MM.1S (cell line): ENCODE data around the gene GALNT10.
"Not testable (repeated sequence)": the region's sequence is repeated elsewhere in the genome, so short reads cannot be mapped to it uniquely, and the experiment has no call there.

ENCODE experiments used
- DNase-seq: peaks from one replicate; pipeline ENCODE4 v3.0.0-alpha.2; 2015
- H2AFZ ChIP-seq: fragments of 300-600 bp; sonication (generic); 2 replicates; pipeline ENCODE4 v1.6.0; 2016; ENCODE audit warnings: antibody characterized with exemption, low read length
- H3F3A ChIP-seq: fragments of 300-600 bp; sonication (generic); 2 replicates; pipeline ENCODE4 v1.6.1; 2016; ENCODE audit warnings: mild to moderate bottlenecking, antibody characterized with exemption, low read length, moderate library complexity, mixed read lengths; ENCODE audit not compliant: insufficient read depth
- H3K27ac ChIP-seq: fragments of 300-600 bp; sonication (generic); 2 replicates; pipeline ENCODE4 v1.5.1; 2016; ENCODE audit warnings: mild to moderate bottlenecking, low read length
- H3K27me3 ChIP-seq: fragments of 300-600 bp; sonication (generic); replicated peaks from 2 replicates; pipeline ENCODE4 v1.6.0; 2016; ENCODE audit warnings: low read length; ENCODE audit not compliant: insufficient read depth
- H3K36me3 ChIP-seq: fragments of 300-600 bp; sonication (generic); replicated peaks from 2 replicates; pipeline ENCODE4 v1.6.1; 2016; ENCODE audit warnings: mild to moderate bottlenecking, low read length, mixed read lengths; ENCODE audit not compliant: insufficient read depth
- H3K4me1 ChIP-seq: fragments of 300-600 bp; sonication (generic); 2 replicates; pipeline ENCODE4 v1.6.1; 2016; ENCODE audit warnings: low read length, mixed read lengths
- H3K4me2 ChIP-seq: fragments of 300-600 bp; sonication (generic); 2 replicates; pipeline ENCODE4 v1.6.0; 2016; ENCODE audit warnings: low read depth, low read length
- H3K4me3 ChIP-seq: fragments of 300-600 bp; sonication (generic); 2 replicates; pipeline ENCODE4 v1.5.1; 2016; ENCODE audit warnings: low read length, mixed read lengths
- H3K79me2 ChIP-seq: fragments of 300-600 bp; sonication (generic); 2 replicates; pipeline ENCODE4 v1.6.1; 2016; ENCODE audit warnings: mixed run types, low read length, mixed read lengths
- H3K9ac ChIP-seq: fragments of 300-600 bp; sonication (generic); 2 replicates; pipeline ENCODE4 v1.6.1; 2016; ENCODE audit warnings: low read length, mixed read lengths
- H3K9me2 ChIP-seq: fragments of 300-600 bp; sonication (generic); replicated peaks from 2 replicates; pipeline ENCODE4 v1.6.1; 2016; ENCODE audit warnings: mild to moderate bottlenecking, low read length, mixed read lengths; ENCODE audit not compliant: insufficient read depth
- H3K9me3 ChIP-seq: fragments of 300-600 bp; sonication (generic); replicated peaks from 2 replicates; pipeline ENCODE4 v1.6.1; 2016; ENCODE audit warnings: mild to moderate bottlenecking, low read length, mixed read lengths; ENCODE audit not compliant: insufficient read depth
- H4K20me1 ChIP-seq: fragments of 300-600 bp; sonication (generic); 2 replicates; pipeline ENCODE4 v1.6.1; 2016; ENCODE audit warnings: mild to moderate bottlenecking, low read length, moderate library complexity, mixed read lengths; ENCODE audit not compliant: insufficient read depth
- EZH2 ChIP-seq: fragments of 300-600 bp; sonication (generic); optimal IDR thresholded peaks from 2 replicates; pipeline ENCODE3; 2017; ENCODE audit warnings: low read depth, mild to moderate bottlenecking, antibody characterized with exemption, low read length, mixed read lengths
- EZH2phosphoT487 ChIP-seq: fragments of 300-600 bp; sonication (generic); IDR thresholded peaks from 2 replicates; pipeline ENCODE4 v1.6.1; 2018; ENCODE audit warnings: antibody characterized with exemption, low read length
- TF ChIP-seq, protein P1 (sequence below): fragments of 300-600 bp; sonication (generic); IDR thresholded peaks from 2 replicates; pipeline ENCODE4 v1.5.1; 2016; ENCODE audit warnings: antibody characterized with exemption, low read length, mixed read lengths

Gene GALNT10

GRCh38 chr5:154358516-154359220 lies 168.1 kb downstream of the GALNT10 start:
- Histone ChIP-seq H3K79me2 (no peaks in the 10 kb centered on the region), H3F3A (no peaks in the 10 kb centered on the region), H3K4me2 (no peak overlapping the region), H3K27me3 (no peaks in the 10 kb centered on the region), H3K4me1 (no peaks in the 10 kb centered on the region), H3K9me2 (no peaks in the 10 kb centered on the region), H2AFZ (no peak overlapping the region), H3K9me3 (no peaks in the 10 kb centered on the region), H3K36me3 (no peaks in the 10 kb centered on the region), H3K27ac (no peak overlapping the region), H4K20me1 (no peaks in the 10 kb centered on the region), H3K4me3 (no peak overlapping the region), H3K9ac (no peak overlapping the region)
- TF ChIP-seq EZH2: no peak
- TF ChIP-seq, protein P1, sequence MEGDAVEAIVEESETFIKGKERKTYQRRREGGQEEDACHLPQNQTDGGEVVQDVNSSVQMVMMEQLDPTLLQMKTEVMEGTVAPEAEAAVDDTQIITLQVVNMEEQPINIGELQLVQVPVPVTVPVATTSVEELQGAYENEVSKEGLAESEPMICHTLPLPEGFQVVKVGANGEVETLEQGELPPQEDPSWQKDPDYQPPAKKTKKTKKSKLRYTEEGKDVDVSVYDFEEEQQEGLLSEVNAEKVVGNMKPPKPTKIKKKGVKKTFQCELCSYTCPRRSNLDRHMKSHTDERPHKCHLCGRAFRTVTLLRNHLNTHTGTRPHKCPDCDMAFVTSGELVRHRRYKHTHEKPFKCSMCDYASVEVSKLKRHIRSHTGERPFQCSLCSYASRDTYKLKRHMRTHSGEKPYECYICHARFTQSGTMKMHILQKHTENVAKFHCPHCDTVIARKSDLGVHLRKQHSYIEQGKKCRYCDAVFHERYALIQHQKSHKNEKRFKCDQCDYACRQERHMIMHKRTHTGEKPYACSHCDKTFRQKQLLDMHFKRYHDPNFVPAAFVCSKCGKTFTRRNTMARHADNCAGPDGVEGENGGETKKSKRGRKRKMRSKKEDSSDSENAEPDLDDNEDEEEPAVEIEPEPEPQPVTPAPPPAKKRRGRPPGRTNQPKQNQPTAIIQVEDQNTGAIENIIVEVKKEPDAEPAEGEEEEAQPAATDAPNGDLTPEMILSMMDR: no peak
- TF ChIP-seq EZH2phosphoT487: no peak
- DNase-seq: no peak

GRCh38 chr5:154359221-154359573 lies 168.7 kb downstream of the GALNT10 start:
- no peaks in the 10 kb centered on the region for H3K79me2 ChIP-seq
- no peaks in the 10 kb centered on the region for H3K9me3 ChIP-seq
- H3K9ac ChIP-seq: no peak overlapping the region
- H4K20me1 ChIP-seq: no peaks in the 10 kb centered on the region
- no peak overlapping the region for H3K4me2 ChIP-seq
- H3K27ac ChIP-seq: no peak overlapping the region
- no peaks in the 10 kb centered on the region for H3K27me3 ChIP-seq
- H3K4me1 ChIP-seq: no peaks in the 10 kb centered on the region
- no peaks in the 10 kb centered on the region for H3K36me3 ChIP-seq
- H3K4me3 ChIP-seq: no peak overlapping the region
- H3F3A ChIP-seq: no peaks in the 10 kb centered on the region
- no peaks in the 10 kb centered on the region for H3K9me2 ChIP-seq
- no peak overlapping the region for H2AFZ ChIP-seq
- no peak for TF ChIP-seq EZH2phosphoT487
- no peak for TF ChIP-seq EZH2
- no peak for DNase-seq

DNA sequence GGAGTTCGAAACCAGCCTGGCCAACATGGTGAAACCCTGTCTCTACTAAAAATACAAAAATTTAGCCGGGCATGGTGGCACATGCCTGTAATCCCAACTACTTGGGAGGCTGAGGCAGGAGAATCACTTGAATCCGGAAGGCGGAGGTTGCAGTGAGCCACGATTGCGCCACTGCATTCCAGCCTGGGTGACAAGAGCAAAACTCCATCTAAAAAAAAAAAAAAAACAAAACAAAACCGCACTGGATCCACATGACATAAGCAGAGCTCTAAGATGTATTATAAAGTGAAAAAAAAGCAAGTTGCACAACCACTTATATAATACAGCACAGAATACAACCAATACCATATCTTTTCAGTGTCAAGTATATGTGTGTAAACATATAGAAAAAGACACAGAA lies 169.7 kb downstream of the GALNT10 start:
- not testable (repeated sequence) for H3K79me2 ChIP-seq, H2AFZ ChIP-seq, H3K4me3 ChIP-seq, H3K4me1 ChIP-seq, H4K20me1 ChIP-seq, H3F3A ChIP-seq, H3K9me2 ChIP-seq, DNase-seq, H3K9me3 ChIP-seq, H3K27me3 ChIP-seq, H3K4me2 ChIP-seq, H3K9ac ChIP-seq, H3K27ac ChIP-seq, H3K36me3 ChIP-seq

DNA sequence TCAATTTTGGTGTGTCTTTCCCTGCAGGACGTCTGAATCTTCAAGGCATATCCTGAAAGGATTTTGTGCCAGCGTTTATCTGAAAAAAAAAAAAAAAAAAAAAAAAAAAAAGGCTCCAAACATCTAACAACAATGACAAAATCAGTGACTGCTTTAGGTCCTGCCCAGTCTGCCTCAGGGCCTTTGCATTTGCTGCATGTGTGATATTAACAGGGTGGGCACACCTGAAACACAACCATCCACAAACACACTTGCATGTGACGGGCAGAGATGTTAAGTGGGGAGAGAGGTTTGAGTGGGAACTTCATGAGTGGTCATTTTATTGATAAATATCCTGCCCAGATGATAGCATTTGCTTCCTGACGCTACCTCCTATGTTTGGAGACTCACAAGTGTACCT lies 172.9 kb downstream of the GALNT10 start:
- no peak overlapping the region for H3K9ac ChIP-seq
- TF ChIP-seq EZH2 (no peak), EZH2phosphoT487 (no peak)
- TF ChIP-seq, protein P1: no peak
- H3F3A ChIP-seq: no peaks in the 10 kb centered on the region
- H3K4me1 ChIP-seq: no peaks in the 10 kb centered on the region
- no peak overlapping the region for H3K27ac ChIP-seq
- H4K20me1 ChIP-seq: no peaks in the 10 kb centered on the region
- no peaks in the 10 kb centered on the region for H3K36me3 ChIP-seq
- no peaks in the 10 kb centered on the region for H3K9me3 ChIP-seq
- H3K9me2 ChIP-seq: no peaks in the 10 kb centered on the region
- no peak overlapping the region for H2AFZ ChIP-seq
- DNase-seq: no peak
- H3K79me2 ChIP-seq: no peaks in the 10 kb centered on the region
- H3K4me2 ChIP-seq: no peak overlapping the region
- H3K4me3 ChIP-seq: no peak overlapping the region
- no peaks in the 10 kb centered on the region for H3K27me3 ChIP-seq
